Subcutaneous adipose tissue (tissue), 4 donors: Measurements from ENCODE around the gene NFIX. TPM values are rescaled to one million over a fixed set of nuclear protein-coding genes. Genes with fewer than 3 reads are reported as not detected.

Experiments used
- total RNA-seq, 4 donors: library from RNA; depleted of rRNA; stranded (reverse); fragments of >200 nt; gene quantifications; one replicate each; pipeline ENCODE4 v1.1.0, GENCODE V29; 2016
- TF ChIP-seq, protein P1 (sequence below): fragments of 450-650 bp; IDR thresholded peaks from one replicate; pipeline ENCODE4 v1.5.1; 2016; ENCODE audit warnings: low read depth, mild to moderate bottlenecking, control low read depth, antibody characterized with exemption, moderate library complexity

Gene NFIX
- total RNA-seq, 4 donors from 2014 or later: 32.8 to 102 (median 47.0) TPM

DNA sequence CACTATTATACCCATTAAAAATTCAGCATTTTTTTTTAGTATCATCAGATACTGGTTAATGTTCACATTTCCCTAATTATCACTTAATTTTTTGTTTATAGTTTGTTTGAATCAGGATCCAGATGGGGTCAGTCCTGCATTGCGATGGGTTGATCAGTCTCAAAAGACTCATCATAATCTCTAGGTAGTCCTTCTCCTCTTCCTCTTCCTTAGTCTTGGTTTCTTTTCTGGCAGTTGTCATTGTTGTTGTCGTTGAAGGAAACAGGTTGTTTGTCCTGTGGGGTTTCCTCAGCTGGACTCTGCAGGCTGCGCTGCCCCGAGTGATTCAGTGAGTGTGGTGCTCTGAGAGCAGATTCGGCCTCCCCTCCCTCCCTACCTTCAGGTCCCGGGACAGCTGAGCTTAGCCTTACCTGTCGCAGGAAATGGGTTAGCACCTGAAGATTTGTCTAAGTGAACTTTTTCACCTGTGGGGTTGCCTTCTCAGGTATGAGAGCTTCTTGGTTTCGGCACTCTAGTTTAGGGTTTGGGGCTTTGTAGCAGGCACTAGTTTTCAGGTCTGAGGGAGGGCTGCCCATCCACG lies 34.1 kb downstream of the NFIX start:
- TF ChIP-seq, protein P1, sequence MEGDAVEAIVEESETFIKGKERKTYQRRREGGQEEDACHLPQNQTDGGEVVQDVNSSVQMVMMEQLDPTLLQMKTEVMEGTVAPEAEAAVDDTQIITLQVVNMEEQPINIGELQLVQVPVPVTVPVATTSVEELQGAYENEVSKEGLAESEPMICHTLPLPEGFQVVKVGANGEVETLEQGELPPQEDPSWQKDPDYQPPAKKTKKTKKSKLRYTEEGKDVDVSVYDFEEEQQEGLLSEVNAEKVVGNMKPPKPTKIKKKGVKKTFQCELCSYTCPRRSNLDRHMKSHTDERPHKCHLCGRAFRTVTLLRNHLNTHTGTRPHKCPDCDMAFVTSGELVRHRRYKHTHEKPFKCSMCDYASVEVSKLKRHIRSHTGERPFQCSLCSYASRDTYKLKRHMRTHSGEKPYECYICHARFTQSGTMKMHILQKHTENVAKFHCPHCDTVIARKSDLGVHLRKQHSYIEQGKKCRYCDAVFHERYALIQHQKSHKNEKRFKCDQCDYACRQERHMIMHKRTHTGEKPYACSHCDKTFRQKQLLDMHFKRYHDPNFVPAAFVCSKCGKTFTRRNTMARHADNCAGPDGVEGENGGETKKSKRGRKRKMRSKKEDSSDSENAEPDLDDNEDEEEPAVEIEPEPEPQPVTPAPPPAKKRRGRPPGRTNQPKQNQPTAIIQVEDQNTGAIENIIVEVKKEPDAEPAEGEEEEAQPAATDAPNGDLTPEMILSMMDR: no peak

DNA sequence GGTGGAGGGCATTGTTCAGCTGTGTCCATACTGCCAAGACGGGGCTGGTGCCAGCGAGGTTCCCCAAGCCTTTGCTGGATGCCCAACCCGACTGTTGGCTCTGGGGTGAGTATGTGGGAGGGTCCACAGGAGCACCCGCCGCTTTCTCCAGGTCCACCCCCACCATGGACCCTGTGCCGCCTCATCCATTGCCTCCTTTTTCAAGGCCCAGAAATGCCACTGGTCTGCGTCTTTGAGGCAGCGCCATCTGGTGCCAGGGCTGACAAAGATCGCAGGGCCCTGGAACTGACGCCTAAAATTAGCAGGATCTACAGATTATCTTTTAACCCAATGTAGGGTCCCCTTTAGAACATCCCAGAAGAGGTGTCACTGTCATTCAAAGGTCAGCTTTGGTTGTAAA lies 34.6 kb downstream of the NFIX start:
- TF ChIP-seq, protein P1: no peak

DNA sequence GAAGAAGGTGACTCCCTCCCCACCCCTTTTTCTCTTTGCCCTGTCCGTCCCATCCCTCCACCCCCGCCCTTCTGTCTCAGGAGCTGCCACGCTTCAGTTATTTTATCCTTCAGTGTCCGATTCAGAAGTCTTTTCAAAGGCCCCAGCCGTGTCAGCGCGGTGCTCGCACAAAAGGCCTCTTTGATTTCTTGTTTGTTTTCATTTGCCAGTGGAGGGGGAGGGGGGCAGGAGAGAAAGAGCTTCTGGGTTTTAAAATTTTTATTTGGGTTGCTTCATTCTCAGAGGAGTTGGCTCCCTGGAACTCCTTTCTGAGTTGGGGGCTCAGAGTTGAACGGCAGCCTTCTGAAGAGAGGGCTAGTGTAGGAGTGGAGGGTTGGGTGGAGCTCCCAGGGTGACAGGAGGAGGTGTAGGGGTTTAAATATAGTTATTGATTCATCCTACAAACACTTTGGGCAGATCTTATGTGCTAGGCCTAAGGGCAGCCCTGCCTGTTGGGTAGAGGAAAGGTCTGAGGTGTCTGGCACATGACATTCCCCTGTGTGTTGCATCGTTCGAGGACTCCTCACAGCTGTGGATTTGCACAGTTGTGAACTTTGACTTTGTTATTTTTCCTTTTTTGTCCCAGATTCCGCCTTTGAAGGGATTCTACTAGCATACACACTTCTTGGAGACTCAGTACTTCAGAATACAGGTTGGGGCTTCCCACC lies 36.8 kb downstream of the NFIX start:
- TF ChIP-seq, protein P1: no peak

DNA sequence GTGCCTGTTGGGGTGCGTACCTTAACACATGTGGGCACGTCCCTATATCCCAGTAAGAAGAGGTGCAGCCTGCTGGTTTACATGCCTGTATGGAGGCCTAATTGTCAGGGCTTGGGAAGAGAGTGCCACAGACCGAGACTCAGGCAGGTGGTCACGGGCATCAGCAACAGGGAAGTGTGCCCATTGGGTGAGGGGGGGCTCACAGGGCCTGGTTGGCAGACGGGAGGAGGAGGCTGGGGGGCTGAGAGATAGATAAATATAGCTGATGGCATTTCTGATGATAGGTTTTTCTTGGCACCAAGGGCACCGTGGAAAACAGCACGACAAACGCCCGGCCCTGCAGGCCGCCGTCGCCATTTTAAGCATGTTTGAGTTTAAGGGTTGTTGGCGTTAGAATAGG lies 37.6 kb downstream of the NFIX start:
- TF ChIP-seq, protein P1: no peak

DNA sequence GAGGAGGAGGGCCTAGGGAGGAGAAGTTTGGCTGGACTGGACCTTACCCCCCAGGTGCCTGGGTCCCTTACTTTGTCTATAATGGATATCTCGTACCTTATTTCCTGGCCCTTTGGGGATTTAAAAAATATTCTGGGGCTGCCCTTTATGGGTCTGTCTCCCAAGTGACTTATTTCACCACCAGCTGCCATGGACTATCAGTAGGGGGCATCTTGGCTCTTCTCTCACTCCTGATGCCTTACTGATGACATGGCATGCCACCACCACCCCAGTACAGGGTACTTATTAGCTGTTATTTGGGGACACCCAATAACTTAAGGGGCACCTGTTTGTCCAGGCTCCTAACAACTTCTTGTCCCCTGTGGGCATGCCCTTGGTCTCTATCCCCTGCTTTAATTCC lies 38.0 kb downstream of the NFIX start:
- TF ChIP-seq, protein P1: no peak

DNA sequence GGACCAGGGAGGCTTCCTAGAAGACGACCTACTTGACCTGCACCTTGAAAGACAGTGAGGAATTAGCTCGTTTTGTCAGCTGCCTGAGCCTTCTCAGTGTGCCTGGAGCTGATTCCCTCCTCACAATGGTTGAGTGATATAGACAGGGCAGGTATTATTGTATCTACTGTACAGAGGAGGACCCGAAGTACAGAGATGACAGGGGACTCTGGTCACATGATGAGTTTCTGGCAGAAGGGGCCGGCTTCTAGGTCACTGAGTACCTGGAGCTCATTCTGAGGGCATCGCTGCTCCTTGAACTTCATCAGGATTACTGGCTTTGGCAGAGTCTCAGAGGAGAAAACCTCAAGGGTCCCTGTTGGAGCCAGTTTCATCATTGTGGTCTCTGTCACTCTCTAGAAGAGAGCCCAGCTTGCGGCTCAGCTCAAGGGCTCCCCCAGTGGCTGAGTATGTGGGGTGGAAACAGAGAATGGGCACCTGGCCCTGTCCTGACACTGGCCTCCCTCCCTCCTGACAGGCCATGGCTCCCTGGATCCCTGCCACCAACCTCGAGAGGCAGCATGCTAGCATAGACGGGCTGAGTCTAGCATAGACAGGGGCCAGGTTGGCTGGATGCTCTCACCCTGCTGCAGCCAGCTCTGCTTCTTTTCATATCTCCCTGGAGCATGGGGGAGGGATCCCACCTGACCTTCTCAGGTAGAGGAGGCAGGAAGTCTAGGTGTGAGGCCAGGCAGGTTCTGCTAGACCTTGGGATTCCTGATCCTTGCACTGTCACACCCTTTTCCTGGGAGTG lies 38.7 kb downstream of the NFIX start:
- TF ChIP-seq, protein P1: no peak

DNA sequence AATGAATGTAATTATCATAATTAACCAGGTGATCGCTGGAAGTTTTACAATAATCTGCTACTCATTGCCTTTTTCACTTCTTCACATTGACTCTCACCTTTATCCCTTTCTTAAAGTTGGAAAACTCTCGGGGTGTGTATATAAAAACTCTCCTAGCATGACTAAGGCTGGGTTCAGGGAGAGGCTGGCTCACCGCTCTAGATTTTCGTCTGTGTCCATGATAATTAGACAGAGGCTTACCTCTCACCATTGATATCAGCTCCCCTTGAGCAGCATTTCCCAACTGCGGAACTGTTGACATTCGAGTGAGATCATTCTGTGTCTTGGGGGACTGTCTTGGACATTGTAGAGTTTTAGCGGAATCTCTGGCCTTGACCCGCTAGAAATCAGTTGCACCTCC lies 39.4 kb downstream of the NFIX start:
- TF ChIP-seq, protein P1: no peak
